IMR-90 (cell line): Measurements from ENCODE around the gene BRAT1. TPM values are rescaled to one million over a fixed set of nuclear protein-coding genes. Genes with fewer than 3 reads are reported as not detected.

ENCODE experiments used
- ATAC-seq: fragments of 200-7000 bp; cut with Tn5 transposase; 2 replicates; pipeline ENCODE4 v1.9.1; 2020; ENCODE audit warnings: low read depth, mild to moderate bottlenecking, moderate library complexity
- BruUV-seq: library from RNA; stranded (reverse); fragments of 400-500 nt; replicated peaks from 2 replicates; lab custom pipeline; 2021; lab: Mats Ljungman, UMichigan
- CTCF ChIA-PET: fragments of 300-600 bp; formaldehyde crosslinking; extraction: SDS; loops from one replicate; lab custom pipeline; 2021; ENCODE audit warnings: antibody characterized with exemption; lab: Yijun Ruan, JAX
- POLR2A ChIA-PET: fragments of 300-600 bp; sonication (Branson Sonifier 250); formaldehyde crosslinking; loops from one replicate; lab custom pipeline; 2022; ENCODE audit warnings: antibody characterized with exemption; ENCODE audit not compliant: unreplicated experiment; lab: Charles Lee
- DNase-seq: peaks from one replicate; pipeline ENCODE4 v3.0.0; 2013
- H2AFZ ChIP-seq: replicated peaks from 2 replicates; pipeline ENCODE3; 2013; ENCODE audit warnings: low read length, mild to moderate bottlenecking; ENCODE audit not compliant: poor library complexity
- H2AK5ac ChIP-seq: 2 replicates; pipeline ENCODE4 v1.6.1; 2013; ENCODE audit warnings: low read depth, low read length, inconsistent platforms
- H2AK9ac ChIP-seq: replicated peaks from 2 replicates; pipeline ENCODE3; 2013; ENCODE audit warnings: mild to moderate bottlenecking, low read depth, low read length, moderate library complexity; ENCODE audit not compliant: poor library complexity
- H2BK120ac ChIP-seq: 2 replicates; pipeline ENCODE4 v1.6.1; 2013; ENCODE audit warnings: low read depth, low read length, inconsistent platforms
- H2BK15ac ChIP-seq: 3 replicates; pipeline ENCODE4 v1.6.1; 2013; ENCODE audit warnings: low read depth, low read length, inconsistent platforms
- H2BK20ac ChIP-seq: 2 replicates; pipeline ENCODE4 v1.6.1; 2013; ENCODE audit warnings: low read depth, mild to moderate bottlenecking, inconsistent platforms, low read length, moderate library complexity
- H2BK5ac ChIP-seq: 2 replicates; pipeline ENCODE4 v1.6.1; 2013; ENCODE audit warnings: mild to moderate bottlenecking, low read depth, low read length, inconsistent platforms; ENCODE audit not compliant: poor library complexity, severe bottlenecking
- H3K14ac ChIP-seq: replicated peaks from 2 replicates; pipeline ENCODE4 v1.6.1; 2013; ENCODE audit warnings: low read depth, low read length, inconsistent platforms
- H3K18ac ChIP-seq: 2 replicates; pipeline ENCODE4 v1.6.1; 2013; ENCODE audit warnings: low read depth, low read length, control low read depth
- H3K23ac ChIP-seq: 2 replicates; pipeline ENCODE4 v1.6.1; 2013; ENCODE audit warnings: low read depth, low read length, inconsistent platforms
- H3K27ac ChIP-seq: 2 replicates; pipeline ENCODE4 v1.5.1; 2013; ENCODE audit warnings: mild to moderate bottlenecking, control low read depth, low read length; ENCODE audit not compliant: insufficient read depth
- H3K27me3 ChIP-seq: 2 replicates; pipeline ENCODE4 v1.6.1; 2013; ENCODE audit warnings: low read length; ENCODE audit not compliant: control insufficient read depth, insufficient read depth
- H3K36me3 ChIP-seq: 2 replicates; pipeline ENCODE4 v1.6.1; 2013; ENCODE audit warnings: low read length, mixed read lengths; ENCODE audit not compliant: control insufficient read depth, insufficient read depth
- H3K4ac ChIP-seq: 2 replicates; pipeline ENCODE4 v1.6.1; 2013; ENCODE audit warnings: low read depth, low read length, inconsistent platforms
- H3K4me1 ChIP-seq: 2 replicates; pipeline ENCODE4 v1.6.1; 2013; ENCODE audit warnings: low read length, mixed read lengths; ENCODE audit not compliant: control insufficient read depth, insufficient read depth
- H3K4me2 ChIP-seq: 2 replicates; pipeline ENCODE4 v1.6.1; 2013; ENCODE audit warnings: low read depth, mild to moderate bottlenecking, control low read depth, low read length, moderate library complexity
- H3K4me3 ChIP-seq: 2 replicates; pipeline ENCODE4 v1.5.1; 2013; ENCODE audit warnings: low read depth, mild to moderate bottlenecking, control low read depth, low read length, moderate library complexity; ENCODE audit not compliant: insufficient read depth
- H3K56ac ChIP-seq: 2 replicates; pipeline ENCODE4 v1.6.1; 2013; ENCODE audit warnings: low read length, inconsistent platforms; ENCODE audit not compliant: insufficient read depth; ENCODE audit errors: extremely low read depth
- H3K79me1 ChIP-seq, 2 experiments: 2 replicates each; pipeline ENCODE4 v1.6.1; 2013; ENCODE audit warnings: low read length in 2 of 2, inconsistent platforms in 1 of 2, low read depth in 1 of 2
- H3K9ac ChIP-seq: 2 replicates; pipeline ENCODE4 v1.6.1; 2013; ENCODE audit warnings: low read depth, low read length, control low read depth
- H3K9me1 ChIP-seq: 2 replicates; pipeline ENCODE4 v1.6.1; 2013; ENCODE audit warnings: low read length, inconsistent platforms; ENCODE audit not compliant: insufficient read depth
- H3K9me3 ChIP-seq: 2 replicates; pipeline ENCODE4 v1.6.1; 2013; ENCODE audit warnings: low read length; ENCODE audit not compliant: control insufficient read depth, insufficient read depth
- H4K20me1 ChIP-seq: 2 replicates; pipeline ENCODE4 v1.6.1; 2013; ENCODE audit warnings: low read length, inconsistent platforms; ENCODE audit not compliant: insufficient read depth
- H4K5ac ChIP-seq: 2 replicates; pipeline ENCODE4 v1.6.1; 2013; ENCODE audit warnings: mild to moderate bottlenecking, low read depth, low read length, control low read depth
- H4K8ac ChIP-seq, 2 experiments: 2 replicates each; pipeline ENCODE4 v1.6.1; 2013; ENCODE audit warnings: low read depth in 2 of 2, low read length in 2 of 2, control low read depth in 1 of 2, inconsistent platforms in 1 of 2
- H4K91ac ChIP-seq: 2 replicates; pipeline ENCODE4 v1.6.1; 2013; ENCODE audit warnings: low read depth, low read length, inconsistent platforms; ENCODE audit not compliant: insufficient read depth
- RFX5 ChIP-seq: IDR thresholded peaks from 2 replicates; pipeline ENCODE4 v1.8.0; 2012; ENCODE audit warnings: low read depth, mild to moderate bottlenecking, low read length, moderate library complexity
- WGBS, 2 experiments: methylation state at CpG; one replicate each; pipeline versions ENCODE4 v1.1.5 to v1.1.7; 2013; ENCODE audit warnings: missing lambda C conversion rate in 2 of 2; ENCODE audit not compliant: insufficient read length in 1 of 2; ENCODE audit errors: extremely low coverage in 2 of 2; 5-methylcytosine and 5-hydroxymethylcytosine counted together
- dilution Hi-C: fragments of 300-500 bp; cut with HindIII; formaldehyde crosslinking; loops from one replicate; pipeline ENCODE4 v1.14.3; 2018; ENCODE audit warnings: low sequenced_read_pairs; ENCODE audit not compliant: unreplicated experiment
- in situ Hi-C: fragments of 300-500 bp; cut with MboI; formaldehyde crosslinking; loops from 3 replicates; pipeline ENCODE4 v1.14.3; 2019; ENCODE audit warnings: low sequenced_read_pairs, inconsistent platforms, mixed read lengths
- intact Hi-C: fragments of 100-400 bp; cut with micrococcal nuclease; formaldehyde crosslinking; loops from 2 replicates; pipeline ENCODE4 v1.10.0; 2022
- polyA plus RNA-seq, 3 experiments: library from polyadenylated mRNA; depleted of rRNA; stranded (reverse); fragments of >200 nt; gene quantifications; 2 replicates each; pipeline ENCODE4 v1.2.3, GENCODE V29; 2012; ENCODE audit warnings: low replicate concordance in 1 of 3
- total RNA-seq: library from RNA; depleted of rRNA; stranded (reverse); fragments of >200 nt; gene quantifications from 2 replicates; pipeline ENCODE4 v1.2.3, GENCODE V29; 2012
- TF ChIP-seq, protein P1 (sequence below): fragments of 150-350 bp; IDR thresholded peaks from 2 replicates; pipeline ENCODE4 v1.6.1; 2016; ENCODE audit warnings: low read depth, mild to moderate bottlenecking, low read length, moderate library complexity, borderline replicate concordance

BRAT1 gene
- total and polyA plus RNA-seq, 2 of the 4 experiments (the other 2 are of a cell fraction): 6.8 to 21.9 TPM

DNA sequence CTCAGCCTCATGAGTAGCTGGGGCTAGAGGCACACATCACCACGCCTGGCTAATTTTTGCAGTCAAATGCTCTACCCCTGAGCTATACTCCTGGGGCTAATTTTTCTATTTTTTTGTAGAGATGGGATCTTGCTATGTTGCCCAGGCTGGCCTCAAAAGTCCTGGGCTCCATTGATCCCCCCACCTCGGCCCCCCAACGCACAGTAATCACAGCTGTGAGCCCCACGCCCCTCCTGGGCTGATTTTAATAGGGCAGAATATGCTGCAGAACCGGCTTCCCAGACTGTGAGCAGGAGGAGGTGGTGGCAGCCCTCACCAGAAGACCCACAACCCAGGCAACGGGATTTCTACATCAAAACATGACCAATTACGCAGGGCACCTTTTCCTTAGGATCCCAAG, 15.2 kb downstream of the BRAT1 start:
- no peaks in the 10 kb centered on the region for H3K4me1 ChIP-seq
- no peak overlapping the region for H2BK120ac ChIP-seq
- in situ Hi-C loops (no loop called here), dilution Hi-C loops (no loop called here), intact Hi-C loops (no loop called here)
- no peaks in the 10 kb centered on the region for H3K27me3 ChIP-seq
- TF ChIP-seq, protein P1, sequence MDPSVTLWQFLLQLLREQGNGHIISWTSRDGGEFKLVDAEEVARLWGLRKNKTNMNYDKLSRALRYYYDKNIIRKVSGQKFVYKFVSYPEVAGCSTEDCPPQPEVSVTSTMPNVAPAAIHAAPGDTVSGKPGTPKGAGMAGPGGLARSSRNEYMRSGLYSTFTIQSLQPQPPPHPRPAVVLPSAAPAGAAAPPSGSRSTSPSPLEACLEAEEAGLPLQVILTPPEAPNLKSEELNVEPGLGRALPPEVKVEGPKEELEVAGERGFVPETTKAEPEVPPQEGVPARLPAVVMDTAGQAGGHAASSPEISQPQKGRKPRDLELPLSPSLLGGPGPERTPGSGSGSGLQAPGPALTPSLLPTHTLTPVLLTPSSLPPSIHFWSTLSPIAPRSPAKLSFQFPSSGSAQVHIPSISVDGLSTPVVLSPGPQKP: no peak
- TF ChIP-seq RFX5: no peak
- no peak overlapping the region for H2AFZ ChIP-seq
- H3K14ac ChIP-seq: no peak overlapping the region
- no peaks in the 10 kb centered on the region for H3K9me3 ChIP-seq
- no peak overlapping the region for H4K5ac ChIP-seq
- peaks cover 49% of the 10 kb centered on the region for H3K36me3 ChIP-seq
- H3K4me3 ChIP-seq: no peak overlapping the region
- H2BK15ac ChIP-seq: no peak overlapping the region
- no peak overlapping the region for H3K27ac ChIP-seq
- ATAC-seq: no peak
- no peak overlapping the region for H3K4me2 ChIP-seq
- POLR2A ChIA-PET: no interaction called here
- no peak for DNase-seq
- H3K9ac ChIP-seq: no peak overlapping the region
- no peak overlapping the region for H2BK20ac ChIP-seq
- H3K4ac ChIP-seq: no peak overlapping the region
- no peak overlapping the region for H4K91ac ChIP-seq
- no peak overlapping the region for H3K18ac ChIP-seq
- no peak overlapping the region for H3K56ac ChIP-seq
- BruUV-seq: no TSS peak
- 90% methylated on average over 3 of the region's 7 CpGs; no CpG with 5 or more reads in 1 of the 2 experiments for WGBS, 2 experiments
- no peak overlapping the region for H2BK5ac ChIP-seq
- H4K20me1 ChIP-seq: no peaks in the 10 kb centered on the region
- no peak overlapping the region for H2AK9ac ChIP-seq
- no peaks in the 10 kb centered on the region for H3K79me1 ChIP-seq
- H4K8ac ChIP-seq: no peak overlapping the region
- H2AK5ac ChIP-seq: no peak overlapping the region
- H3K9me1 ChIP-seq: no peaks in the 10 kb centered on the region
- no peak overlapping the region for H3K23ac ChIP-seq
- CTCF ChIA-PET: no interaction called here
